Measurements from ENCODE around the gene COL6A5.
A peak's percentile ranks its signal among the peaks of the same experiment; 100 is the strongest.
"Not testable (repeated sequence)": the region's sequence is repeated elsewhere in the genome, so short reads cannot be mapped to it uniquely, and the experiment has no call there.

The COL6A5 gene

GRCh38 chr3:130411320-130411719 is 65.8 kb downstream of the COL6A5 start:
- H3K4me3 Mint-ChIP-seq = no peak overlapping the region
- peaks cover 5% of the 10 kb centered on the region for H3K9me3 Mint-ChIP-seq
- H3K27ac Mint-ChIP-seq = no peak overlapping the region
- ATAC-seq (no peak), DNase-seq (ENCODE audit: low spot score in 2 of 2) (no peak)
- no peaks in the 10 kb centered on the region for H3K4me1 Mint-ChIP-seq
- H3K36me3 Mint-ChIP-seq = no peaks in the 10 kb centered on the region

- no peaks in the 10 kb centered on the region for H3K4me1 Mint-ChIP-seq
- ATAC-seq (no peak), DNase-seq (ENCODE audit: low spot score in 2 of 2) (no peak)
- H3K9me3 Mint-ChIP-seq = peaks cover 5% of the 10 kb centered on the region
- H3K36me3 Mint-ChIP-seq = no peaks in the 10 kb centered on the region
- H3K4me3 Mint-ChIP-seq = no peak overlapping the region
- H3K27ac Mint-ChIP-seq = no peak overlapping the region
Observed at GRCh38 chr3:130412991-130413560, 67.6 kb downstream of the COL6A5 start.

GRCh38 chr3:130414457-130414856 is 69.0 kb downstream of the COL6A5 start:
- Mint-ChIP-seq H3K27ac (no peak overlapping the region), H3K9me3 (no peaks in the 10 kb centered on the region), H3K4me3 (no peak overlapping the region), H3K4me1 (no peaks in the 10 kb centered on the region), H3K36me3 (no peaks in the 10 kb centered on the region)
- ATAC-seq = no peak
- DNase-seq (ENCODE audit: low spot score in 2 of 2) = no peak

- H3K36me3 Mint-ChIP-seq = no peaks in the 10 kb centered on the region
- H3K4me1 Mint-ChIP-seq = no peaks in the 10 kb centered on the region
- ATAC-seq (no peak), DNase-seq (ENCODE audit: low spot score in 2 of 2) (no peak)
- H3K27ac Mint-ChIP-seq = no peak overlapping the region
- no peaks in the 10 kb centered on the region for H3K9me3 Mint-ChIP-seq
- H3K4me3 Mint-ChIP-seq = no peak overlapping the region
Observed at GRCh38 chr3:130420466-130420865, 75.0 kb downstream of the COL6A5 start.

GRCh38 chr3:130423064-130423463 is 77.6 kb downstream of the COL6A5 start:
- Mint-ChIP-seq H3K4me3 (no peak overlapping the region), H3K36me3 (no peaks in the 10 kb centered on the region), H3K27ac (no peak overlapping the region)

GRCh38 chr3:130424837-130425236 is 79.4 kb downstream of the COL6A5 start:
- Mint-ChIP-seq H3K4me1 (no peaks in the 10 kb centered on the region), H3K36me3 (no peaks in the 10 kb centered on the region), H3K4me3 (no peak overlapping the region), H3K27ac (no peak overlapping the region), H3K9me3 (no peaks in the 10 kb centered on the region)
- DNase-seq (ENCODE audit: low spot score in 2 of 2) = no peak
- ATAC-seq = no peak

More at GRCh38 chr3:130423064-130423463, 77.6 kb downstream of the COL6A5 start:
- Mint-ChIP-seq H3K4me1 (no peaks in the 10 kb centered on the region), H3K9me3 (no peaks in the 10 kb centered on the region)
- ATAC-seq = no peak
- no peak for DNase-seq (ENCODE audit: low spot score in 2 of 2)

- ATAC-seq = no peak
Observed at GRCh38 chr3:130425484-130425883, 80.0 kb downstream of the COL6A5 start.

GRCh38 chr3:130426206-130426605 is 80.7 kb downstream of the COL6A5 start:
- Mint-ChIP-seq H3K9me3 (no peaks in the 10 kb centered on the region), H3K27ac (no peak overlapping the region), H3K4me3 (no peak overlapping the region), H3K36me3 (no peaks in the 10 kb centered on the region), H3K4me1 (no peaks in the 10 kb centered on the region)
- ATAC-seq (no peak), DNase-seq (ENCODE audit: low spot score in 2 of 2) (no peak)

More at GRCh38 chr3:130425484-130425883, 80.0 kb downstream of the COL6A5 start:
- no peaks in the 10 kb centered on the region for H3K36me3 Mint-ChIP-seq
- no peak overlapping the region for H3K4me3 Mint-ChIP-seq
- H3K27ac Mint-ChIP-seq = no peak overlapping the region
- DNase-seq (ENCODE audit: low spot score in 2 of 2) = no peak
- H3K9me3 Mint-ChIP-seq = no peaks in the 10 kb centered on the region
- H3K4me1 Mint-ChIP-seq = no peaks in the 10 kb centered on the region

- no peak overlapping the region for H3K27ac Mint-ChIP-seq
- H3K36me3 Mint-ChIP-seq = no peaks in the 10 kb centered on the region
- H3K4me3 Mint-ChIP-seq = no peak overlapping the region
- DNase-seq (ENCODE audit: low spot score in 2 of 2) (no peak), ATAC-seq (no peak)
- no peaks in the 10 kb centered on the region for H3K9me3 Mint-ChIP-seq
- no peaks in the 10 kb centered on the region for H3K4me1 Mint-ChIP-seq
Observed at GRCh38 chr3:130428871-130429712, 83.6 kb downstream of the COL6A5 start.

GRCh38 chr3:130429713-130430023 is 84.2 kb downstream of the COL6A5 start:
- Mint-ChIP-seq H3K4me1 (no peaks in the 10 kb centered on the region), H3K36me3 (no peaks in the 10 kb centered on the region), H3K9me3 (no peaks in the 10 kb centered on the region), H3K27ac (no peak overlapping the region), H3K4me3 (no peak overlapping the region)
- DNase-seq (ENCODE audit: low spot score in 2 of 2) (no peak), ATAC-seq (peak; percentile 26)

- Mint-ChIP-seq H3K9me3 (peaks cover 2% of the 10 kb centered on the region), H3K36me3 (no peaks in the 10 kb centered on the region), H3K4me3 (no peak overlapping the region), H3K27ac (no peak overlapping the region), H3K4me1 (no peaks in the 10 kb centered on the region)
- ATAC-seq (no peak), DNase-seq (ENCODE audit: low spot score in 2 of 2) (no peak)
Observed at GRCh38 chr3:130430266-130430665, 84.8 kb downstream of the COL6A5 start.

- not testable (repeated sequence) for H3K36me3 Mint-ChIP-seq; H3K4me1 Mint-ChIP-seq; ATAC-seq; H3K27ac Mint-ChIP-seq; H3K4me3 Mint-ChIP-seq; DNase-seq (ENCODE audit: low spot score in 2 of 2); H3K9me3 Mint-ChIP-seq
Observed at GRCh38 chr3:130432086-130432485, 86.6 kb downstream of the COL6A5 start.

GRCh38 chr3:130433306-130433705 is 87.8 kb downstream of the COL6A5 start:
- no peak overlapping the region for H3K27ac Mint-ChIP-seq
- no peaks in the 10 kb centered on the region for H3K36me3 Mint-ChIP-seq
- H3K4me1 Mint-ChIP-seq = no peaks in the 10 kb centered on the region
- peaks cover 5% of the 10 kb centered on the region for H3K9me3 Mint-ChIP-seq
- ATAC-seq = no peak
- H3K4me3 Mint-ChIP-seq = no peak overlapping the region
- DNase-seq (ENCODE audit: low spot score in 2 of 2) = no peak

GRCh38 chr3:130442284-130442683 is 96.8 kb downstream of the COL6A5 start:
- Mint-ChIP-seq H3K9me3 (peaks cover 3% of the 10 kb centered on the region), H3K4me3 (no peak overlapping the region), H3K36me3 (no peaks in the 10 kb centered on the region), H3K27ac (no peak overlapping the region), H3K4me1 (no peaks in the 10 kb centered on the region)
- DNase-seq (ENCODE audit: low spot score in 2 of 2) (no peak), ATAC-seq (no peak)

- DNase-seq (ENCODE audit: low spot score in 2 of 2); ATAC-seq; H3K27ac Mint-ChIP-seq; H3K36me3 Mint-ChIP-seq; H3K4me1 Mint-ChIP-seq; H3K9me3 Mint-ChIP-seq; H3K4me3 Mint-ChIP-seq: not testable (repeated sequence)
Observed at GRCh38 chr3:130446840-130447239, 101.4 kb downstream of the COL6A5 start.

GRCh38 chr3:130448155-130448554 is 102.7 kb downstream of the COL6A5 start:
- H3K27ac Mint-ChIP-seq; H3K4me1 Mint-ChIP-seq; DNase-seq (ENCODE audit: low spot score in 2 of 2); H3K9me3 Mint-ChIP-seq; H3K4me3 Mint-ChIP-seq; H3K36me3 Mint-ChIP-seq; ATAC-seq: not testable (repeated sequence)
